GM19023 (cell line): ENCODE measurements around the gene TTLL10.

Source experiments
- ATAC-seq: cut with Tn5 transposase; IDR thresholded peaks from one replicate; pipeline ENCODE4 v1.9.1; 2021; ENCODE audit warnings: mild to moderate bottlenecking, moderate library complexity; ENCODE audit not compliant: unreplicated experiment

The TTLL10 gene

GRCh38 chr1:1232796-1233566 is 59.3 kb downstream of the TTLL10 start:
- ATAC-seq: no peak

GRCh38 chr1:1233567-1233892 is 59.9 kb downstream of the TTLL10 start:
- no peak for ATAC-seq

DNA sequence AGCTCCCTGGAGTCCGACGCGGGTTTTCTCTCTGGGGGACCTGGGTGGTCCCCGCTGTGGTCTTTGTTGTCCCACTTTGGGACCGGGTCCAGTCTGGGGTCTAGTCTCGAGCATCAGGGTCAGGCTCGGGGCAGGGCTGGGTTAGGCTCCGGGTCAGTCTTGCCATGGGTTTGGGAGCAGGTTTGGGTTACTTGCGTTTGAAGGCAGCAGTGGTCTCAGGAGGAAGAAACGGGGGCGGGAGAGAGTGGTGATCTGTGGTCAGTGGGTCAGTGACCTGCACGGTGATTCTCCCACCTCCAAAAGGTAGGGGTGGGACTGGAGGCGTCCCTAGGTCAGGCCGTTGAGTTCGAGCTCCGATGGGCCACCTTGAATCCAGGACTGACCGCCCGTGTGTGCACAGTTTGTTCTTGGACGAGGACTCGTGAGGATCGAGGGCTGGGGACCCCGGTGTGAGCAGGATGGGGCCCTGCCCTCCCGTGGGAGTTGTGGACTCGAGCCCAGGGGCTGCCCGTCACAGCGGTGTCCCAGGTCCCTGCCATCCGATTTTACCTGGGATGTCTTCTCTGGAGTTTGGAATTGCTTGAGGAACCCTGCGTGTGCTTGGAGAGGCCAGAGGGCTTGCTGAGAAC is 60.6 kb downstream of the TTLL10 start:
- ATAC-seq: no peak

DNA sequence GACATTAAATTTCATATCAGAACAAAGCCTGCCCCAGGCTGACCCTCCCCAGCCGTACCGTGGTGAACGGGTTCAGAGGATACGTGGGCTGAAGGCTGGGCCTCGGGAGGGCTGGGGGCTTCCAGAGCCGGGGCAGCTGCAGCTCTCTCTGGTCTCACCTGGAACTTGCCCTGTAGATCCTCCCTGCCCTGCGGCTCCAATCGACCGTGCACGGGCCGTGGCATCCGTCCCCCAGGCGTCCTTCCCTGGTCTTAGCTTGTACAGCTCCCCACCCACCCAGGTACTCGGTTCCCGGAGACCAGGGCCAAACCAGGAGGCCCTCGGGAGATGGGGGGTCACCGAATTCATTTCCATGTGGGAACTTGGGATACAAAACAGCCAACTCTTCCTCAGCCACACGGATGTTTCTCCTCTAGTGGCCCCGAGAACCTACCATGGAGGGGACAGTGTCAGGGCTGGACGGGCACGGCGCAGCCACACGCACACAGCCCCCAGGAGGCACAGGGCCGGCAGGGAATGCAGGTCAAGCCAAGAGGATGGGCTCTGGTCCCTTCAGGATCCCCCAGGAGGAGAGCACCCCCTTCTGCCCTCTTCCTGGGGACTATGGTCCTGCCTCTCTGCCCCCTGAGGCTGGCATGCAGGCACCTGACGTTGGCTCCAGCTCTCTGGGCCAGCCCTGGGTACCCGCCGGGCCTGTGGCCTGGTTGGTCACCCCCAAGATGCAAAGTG is 61.5 kb downstream of the TTLL10 start:
- ATAC-seq: no peak

DNA sequence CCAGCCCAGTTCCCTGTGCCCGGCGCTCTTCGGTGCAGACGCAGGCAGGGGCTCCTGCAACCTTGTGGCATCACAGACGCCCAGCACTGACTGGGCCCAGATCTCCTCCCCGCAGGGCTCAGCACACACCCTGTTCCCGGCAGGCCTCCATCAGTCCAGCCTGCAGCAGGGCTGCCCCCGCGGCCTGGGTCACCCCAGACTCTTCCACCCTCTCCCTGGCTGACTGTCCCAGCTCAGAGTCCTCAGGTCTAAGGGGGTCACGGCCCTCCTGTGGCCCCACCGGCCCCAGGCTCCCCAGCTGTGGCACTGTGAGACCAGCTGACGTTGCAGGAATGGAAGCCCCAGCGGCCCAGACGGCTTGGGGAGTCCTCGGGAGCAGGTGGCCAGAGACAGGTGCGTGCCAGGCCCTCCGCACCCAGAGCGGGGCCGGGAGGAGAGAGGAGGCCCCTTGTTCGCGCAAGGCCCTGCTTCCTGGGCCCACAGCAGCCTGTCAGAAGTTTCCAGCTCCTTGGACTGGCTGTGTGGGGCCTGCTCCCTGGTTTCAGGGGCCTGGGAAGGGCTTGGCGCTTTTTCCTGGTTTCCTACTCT is 62.6 kb downstream of the TTLL10 start:
- ATAC-seq: no peak

GRCh38 chr1:1236945-1237873 is 63.5 kb downstream of the TTLL10 start:
- no peak for ATAC-seq

GRCh38 chr1:1237874-1238701 is 64.4 kb downstream of the TTLL10 start:
- ATAC-seq: no peak

DNA sequence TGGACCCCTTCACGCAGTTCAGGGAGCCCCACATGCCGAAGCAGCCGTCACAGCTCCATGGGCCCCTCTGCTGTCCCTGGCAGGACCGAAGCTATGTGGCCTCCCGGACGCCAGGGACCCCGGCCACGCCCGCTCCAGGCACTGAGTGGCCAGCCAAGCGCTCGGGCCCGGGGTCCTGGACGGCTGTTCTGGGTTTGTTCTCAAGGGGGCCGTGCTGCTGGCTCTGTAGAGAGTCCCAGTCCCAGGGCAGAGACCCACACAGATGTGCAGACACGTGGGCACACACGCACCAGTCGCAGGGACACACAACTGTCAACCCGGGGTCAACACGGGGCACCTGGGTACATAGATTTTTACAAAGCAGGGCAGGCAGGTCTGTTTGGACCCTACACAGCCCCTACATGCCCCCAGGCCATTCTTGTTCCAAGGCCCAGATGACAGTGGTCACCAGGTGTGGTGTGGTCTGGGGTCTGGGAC is 65.1 kb downstream of the TTLL10 start:
- no peak for ATAC-seq

DNA sequence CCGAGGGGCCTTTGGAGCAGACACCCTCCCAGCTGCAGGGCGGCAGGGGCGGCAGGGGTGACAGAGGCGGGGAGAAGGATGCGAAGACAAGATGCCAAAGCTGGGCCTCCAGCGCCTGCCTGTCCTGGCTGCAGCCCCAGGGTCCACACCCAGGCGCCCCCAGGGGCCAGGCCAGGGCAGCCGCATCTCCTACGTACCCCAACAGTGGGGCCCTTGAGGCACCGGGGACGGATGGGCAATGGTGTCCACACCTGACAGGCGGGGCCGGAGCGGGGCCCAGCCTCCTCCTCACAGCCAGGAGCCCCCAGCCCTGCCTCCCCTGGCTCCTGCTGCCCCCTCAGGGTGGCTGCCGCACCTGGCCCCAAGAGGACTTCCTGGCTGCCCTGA is 65.5 kb downstream of the TTLL10 start:
- no peak for ATAC-seq

- ATAC-seq: no peak
Observed at GRCh38 chr1:1239614-1240347, 66.1 kb downstream of the TTLL10 start.

DNA sequence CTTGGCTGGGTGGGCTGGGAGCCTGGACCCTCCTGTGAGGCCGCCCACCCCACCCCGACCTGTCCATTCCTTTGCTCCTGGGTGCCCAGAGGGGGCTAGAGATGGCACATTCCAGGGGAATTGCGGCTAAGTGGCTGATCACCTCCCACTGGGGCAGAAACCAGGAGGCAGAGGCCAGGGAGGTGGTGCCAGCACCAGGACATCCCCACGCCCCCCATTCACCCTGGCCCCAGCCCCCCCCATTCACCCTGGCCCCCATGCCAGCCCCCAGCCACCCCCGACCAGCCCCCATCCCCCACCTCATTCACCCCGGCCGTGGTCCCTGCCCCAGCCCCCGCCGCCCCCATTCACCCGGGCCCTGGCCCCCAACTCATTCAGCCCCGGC is 66.7 kb downstream of the TTLL10 start:
- no peak for ATAC-seq

- no peak for ATAC-seq
Observed at GRCh38 chr1:1240822-1241587, 67.3 kb downstream of the TTLL10 start.

DNA sequence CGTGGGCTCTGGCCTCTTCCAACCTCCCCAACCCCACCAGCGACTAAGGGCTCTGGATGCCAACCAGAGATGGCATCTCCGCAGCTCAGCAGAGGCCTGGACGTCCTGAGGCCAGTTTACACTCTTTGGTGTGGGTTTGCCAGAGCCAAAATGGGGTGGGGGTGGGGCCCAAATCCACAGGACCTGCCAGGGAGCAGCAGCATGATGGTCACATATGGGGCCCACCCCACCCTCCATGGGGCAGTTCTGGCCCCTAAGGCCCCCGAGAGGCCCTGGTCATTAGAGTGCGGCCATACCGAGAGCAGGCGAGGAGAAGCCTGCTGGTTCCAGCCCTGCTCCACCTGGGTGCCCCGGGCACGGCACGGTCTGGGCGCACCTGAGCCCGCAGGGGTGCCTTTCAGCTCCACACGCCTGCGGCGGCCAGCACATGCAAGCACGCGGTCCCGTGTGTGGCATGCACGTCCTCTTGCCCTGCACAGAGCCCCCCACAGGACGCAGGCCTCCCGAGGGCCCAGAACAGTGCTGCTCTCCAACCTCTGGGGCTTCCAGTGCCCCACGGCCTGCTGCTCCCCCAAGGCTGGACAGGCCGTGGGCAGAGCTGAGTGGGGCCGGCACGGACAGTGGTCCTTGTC is 68.0 kb downstream of the TTLL10 start:
- ATAC-seq: no peak

DNA sequence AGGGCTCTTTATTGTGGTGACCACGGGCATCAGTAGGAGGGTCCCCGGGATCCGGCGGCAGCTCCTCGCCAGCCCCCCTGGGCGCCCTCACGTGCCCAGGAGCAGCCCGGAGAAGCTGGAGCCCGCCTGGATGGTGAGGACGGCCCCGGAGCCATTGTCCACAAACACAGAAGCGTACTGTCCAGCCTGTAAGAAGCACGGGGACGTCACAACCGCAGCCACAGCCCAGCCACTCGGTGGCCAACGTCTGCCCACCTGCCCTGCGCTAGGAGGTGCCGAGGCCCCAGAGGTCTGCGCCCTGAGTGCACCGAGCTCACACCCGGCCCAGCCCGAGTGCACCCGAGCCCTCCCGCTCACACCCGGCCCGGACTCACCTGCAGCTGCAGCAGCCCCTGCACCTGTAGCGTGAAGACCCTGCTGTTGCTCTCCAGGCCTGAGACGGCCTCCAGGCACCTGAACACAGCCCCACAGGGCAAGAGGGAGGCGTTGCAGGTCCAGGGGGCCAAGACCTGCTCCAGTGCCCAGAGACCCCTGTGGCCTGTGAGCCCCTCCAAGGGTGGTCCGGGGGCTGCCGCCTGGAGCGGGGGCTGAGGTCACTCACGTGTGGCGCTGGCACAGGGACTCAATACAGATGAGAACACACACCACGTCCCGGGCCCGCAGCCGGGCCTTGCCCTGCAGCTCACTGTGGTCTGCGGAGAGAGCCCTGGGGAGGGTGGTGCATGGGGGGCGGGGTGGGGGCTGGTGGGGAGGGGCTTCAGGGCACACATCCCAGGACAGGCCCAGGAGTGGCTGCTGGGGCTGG is 69.0 kb downstream of the TTLL10 start:
- no peak for ATAC-seq

GRCh38 chr1:1243266-1243660 is 69.6 kb downstream of the TTLL10 start:
- ATAC-seq: no peak

GRCh38 chr1:1243807-1244191 is 70.1 kb downstream of the TTLL10 start:
- ATAC-seq: no peak

- ATAC-seq: no peak
Observed at GRCh38 chr1:1244192-1244811, 70.6 kb downstream of the TTLL10 start.
